ENCODE measurements around the gene HTT.

GRCh38 chr4:3188118-3188517 is 113.6 kb downstream of the HTT start:
- TF ChIP-seq CTCF (conservative IDR thresholded peaks at IDR 0.05; ENCODE audit: low read length) = no peak
- TF ChIP-seq EZH2phosphoT487 (IDR thresholded peaks at IDR 0.05; ENCODE audit: borderline replicate concordance) = no peak

All from Loucy (cell line).